ENCODE data around the gene ZNF385B. TPM values are rescaled to one million over a fixed set of nuclear protein-coding genes. Genes with fewer than 3 reads are reported as not detected.

ZNF385B gene
- total RNA-seq, 1 experiment from 2014 or later = 9.3 TPM

DNA sequence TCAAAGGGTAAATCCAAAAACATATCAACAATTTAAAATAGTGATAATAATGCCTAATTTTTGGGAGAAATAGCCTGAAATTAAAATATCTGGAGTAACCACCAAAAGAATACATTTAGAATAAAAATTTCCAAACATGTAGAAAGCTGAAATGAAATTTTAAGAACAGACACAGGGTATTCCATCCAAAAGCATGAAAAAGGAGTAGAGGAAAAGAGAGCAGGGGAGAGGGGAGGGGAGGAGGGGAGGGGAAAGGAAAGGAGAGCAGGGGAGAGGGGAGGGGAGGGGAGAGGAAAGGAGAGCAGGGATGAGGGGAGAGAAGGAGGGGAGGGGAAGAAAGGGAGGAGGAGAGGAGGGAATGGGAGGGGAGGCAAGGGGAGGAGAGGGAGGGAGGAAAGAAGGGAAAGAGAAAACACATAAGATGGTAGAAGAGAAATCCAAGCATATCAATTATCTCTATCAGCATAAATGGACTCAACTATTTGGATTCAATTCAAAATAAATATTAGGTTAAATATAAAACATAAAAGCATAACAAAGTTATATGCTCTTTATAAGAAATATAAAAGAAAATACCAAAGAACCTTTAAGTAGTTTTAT is 141.1 kb downstream of the ZNF385B start:
- H3K4me1 ChIP-seq (ENCODE audit: control insufficient read depth in 1 of 2, insufficient read depth in 2 of 2, low read length in 2 of 2) = no peaks in the 10 kb centered on the region
- POLR2A ChIA-PET = no interaction called here
- TF ChIP-seq JUND (IDR thresholded peaks at IDR 0.05) (no peak), CBX3 (IDR thresholded peaks at IDR 0.05; ENCODE audit: low read depth) (no peak), ZNF274 (IDR thresholded peaks at IDR 0.05; ENCODE audit: low read depth, low read length) (no peak), ELF1 (IDR thresholded peaks at IDR 0.05; ENCODE audit: borderline replicate concordance, low read depth) (no peak), YY1 (IDR thresholded peaks at IDR 0.05; ENCODE audit: extremely low read depth, insufficient replicate concordance, low read depth, low read length) (no peak), ZFX (IDR thresholded peaks at IDR 0.05) (no peak), SRF (IDR thresholded peaks at IDR 0.05; ENCODE audit: low read depth) (no peak), SIN3A (IDR thresholded peaks at IDR 0.05; ENCODE audit: low read depth) (no peak), POLR2A (IDR thresholded peaks at IDR 0.05; ENCODE audit: borderline replicate concordance, extremely low read depth, insufficient read depth, insufficient read length) (no peak)
- TF ChIP-seq, protein P1, sequence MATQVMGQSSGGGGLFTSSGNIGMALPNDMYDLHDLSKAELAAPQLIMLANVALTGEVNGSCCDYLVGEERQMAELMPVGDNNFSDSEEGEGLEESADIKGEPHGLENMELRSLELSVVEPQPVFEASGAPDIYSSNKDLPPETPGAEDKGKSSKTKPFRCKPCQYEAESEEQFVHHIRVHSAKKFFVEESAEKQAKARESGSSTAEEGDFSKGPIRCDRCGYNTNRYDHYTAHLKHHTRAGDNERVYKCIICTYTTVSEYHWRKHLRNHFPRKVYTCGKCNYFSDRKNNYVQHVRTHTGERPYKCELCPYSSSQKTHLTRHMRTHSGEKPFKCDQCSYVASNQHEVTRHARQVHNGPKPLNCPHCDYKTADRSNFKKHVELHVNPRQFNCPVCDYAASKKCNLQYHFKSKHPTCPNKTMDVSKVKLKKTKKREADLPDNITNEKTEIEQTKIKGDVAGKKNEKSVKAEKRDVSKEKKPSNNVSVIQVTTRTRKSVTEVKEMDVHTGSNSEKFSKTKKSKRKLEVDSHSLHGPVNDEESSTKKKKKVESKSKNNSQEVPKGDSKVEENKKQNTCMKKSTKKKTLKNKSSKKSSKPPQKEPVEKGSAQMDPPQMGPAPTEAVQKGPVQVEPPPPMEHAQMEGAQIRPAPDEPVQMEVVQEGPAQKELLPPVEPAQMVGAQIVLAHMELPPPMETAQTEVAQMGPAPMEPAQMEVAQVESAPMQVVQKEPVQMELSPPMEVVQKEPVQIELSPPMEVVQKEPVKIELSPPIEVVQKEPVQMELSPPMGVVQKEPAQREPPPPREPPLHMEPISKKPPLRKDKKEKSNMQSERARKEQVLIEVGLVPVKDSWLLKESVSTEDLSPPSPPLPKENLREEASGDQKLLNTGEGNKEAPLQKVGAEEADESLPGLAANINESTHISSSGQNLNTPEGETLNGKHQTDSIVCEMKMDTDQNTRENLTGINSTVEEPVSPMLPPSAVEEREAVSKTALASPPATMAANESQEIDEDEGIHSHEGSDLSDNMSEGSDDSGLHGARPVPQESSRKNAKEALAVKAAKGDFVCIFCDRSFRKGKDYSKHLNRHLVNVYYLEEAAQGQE (IDR thresholded peaks at IDR 0.05; ENCODE audit: low read depth) = no peak
- TF ChIP-seq, protein P2, sequence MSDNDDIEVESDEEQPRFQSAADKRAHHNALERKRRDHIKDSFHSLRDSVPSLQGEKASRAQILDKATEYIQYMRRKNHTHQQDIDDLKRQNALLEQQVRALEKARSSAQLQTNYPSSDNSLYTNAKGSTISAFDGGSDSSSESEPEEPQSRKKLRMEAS (IDR thresholded peaks at IDR 0.05) = no peak
- TF ChIP-seq, protein P3, sequence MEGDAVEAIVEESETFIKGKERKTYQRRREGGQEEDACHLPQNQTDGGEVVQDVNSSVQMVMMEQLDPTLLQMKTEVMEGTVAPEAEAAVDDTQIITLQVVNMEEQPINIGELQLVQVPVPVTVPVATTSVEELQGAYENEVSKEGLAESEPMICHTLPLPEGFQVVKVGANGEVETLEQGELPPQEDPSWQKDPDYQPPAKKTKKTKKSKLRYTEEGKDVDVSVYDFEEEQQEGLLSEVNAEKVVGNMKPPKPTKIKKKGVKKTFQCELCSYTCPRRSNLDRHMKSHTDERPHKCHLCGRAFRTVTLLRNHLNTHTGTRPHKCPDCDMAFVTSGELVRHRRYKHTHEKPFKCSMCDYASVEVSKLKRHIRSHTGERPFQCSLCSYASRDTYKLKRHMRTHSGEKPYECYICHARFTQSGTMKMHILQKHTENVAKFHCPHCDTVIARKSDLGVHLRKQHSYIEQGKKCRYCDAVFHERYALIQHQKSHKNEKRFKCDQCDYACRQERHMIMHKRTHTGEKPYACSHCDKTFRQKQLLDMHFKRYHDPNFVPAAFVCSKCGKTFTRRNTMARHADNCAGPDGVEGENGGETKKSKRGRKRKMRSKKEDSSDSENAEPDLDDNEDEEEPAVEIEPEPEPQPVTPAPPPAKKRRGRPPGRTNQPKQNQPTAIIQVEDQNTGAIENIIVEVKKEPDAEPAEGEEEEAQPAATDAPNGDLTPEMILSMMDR (IDR thresholded peaks at IDR 0.05 in 2 of 3, conservative IDR thresholded peaks at IDR 0.05 in 1 of 3; ENCODE audit: borderline replicate concordance in 1 of 3, insufficient read depth in 1 of 3, low read depth in 2 of 3, low read length in 2 of 3) = no peak
- CTCF ChIA-PET = no interaction called here
- no peaks in the 10 kb centered on the region for H3K9me3 ChIP-seq (ENCODE audit: control insufficient read depth in 1 of 2, insufficient read depth in 1 of 2, low read depth in 1 of 2, low read length in 2 of 2)
- intact Hi-C loops (cut with micrococcal nuclease) = no loop called here
- no peaks in the 10 kb centered on the region for H3K36me3 ChIP-seq (ENCODE audit: control insufficient read depth in 1 of 2, insufficient read depth in 2 of 2, low read length in 2 of 2)
- ATAC-seq = no peak
- BruUV-seq (replicated peaks) = no TSS peak
- DNase-seq (ENCODE audit: low read depth, low spot score) = no peak
- no peaks in the 10 kb centered on the region for H3K9me2 ChIP-seq (ENCODE audit: insufficient read depth)
- H2AFZ ChIP-seq (ENCODE audit: low read depth, low read length, poor library complexity, severe bottlenecking) = no peak overlapping the region
- H3K27ac ChIP-seq (ENCODE audit: low read depth, low read length) = no peak overlapping the region
- no peaks in the 10 kb centered on the region for H3K79me2 ChIP-seq (ENCODE audit: insufficient read depth, low read length)
- RAD21 ChIA-PET (ENCODE audit: low non-redundant PET in 1 of 2, low total read pairs in 2 of 2, uncharacterized antibody in 2 of 2, unreplicated experiment in 2 of 2) = no interaction called here
- no peak overlapping the region for H3K4me2 ChIP-seq (ENCODE audit: low read length)
- H4K20me1 ChIP-seq (ENCODE audit: insufficient read depth) = no peaks in the 10 kb centered on the region
- no peak overlapping the region for H3K4me3 ChIP-seq (replicated peaks in 1 of 2; ENCODE audit: low read depth in 1 of 2, low read length in 2 of 2)
- no peaks in the 10 kb centered on the region for H3K27me3 ChIP-seq (ENCODE audit: insufficient read depth, low read length)
- H3K9ac ChIP-seq (ENCODE audit: low read length) = no peak overlapping the region

All from HCT116 (cell line).